GM21390 (cell line): ENCODE measurements around the gene PCSK5.
A peak's percentile ranks its signal among the peaks of the same experiment; 100 is the strongest.

Source experiments
- ATAC-seq: cut with Tn5 transposase; IDR thresholded peaks from one replicate; pipeline ENCODE4 v1.9.1; 2021; ENCODE audit not compliant: unreplicated experiment

Gene PCSK5

GRCh38 chr9:75998096-75998780 lies 107.8 kb downstream of the PCSK5 start:
- no peak for ATAC-seq

DNA sequence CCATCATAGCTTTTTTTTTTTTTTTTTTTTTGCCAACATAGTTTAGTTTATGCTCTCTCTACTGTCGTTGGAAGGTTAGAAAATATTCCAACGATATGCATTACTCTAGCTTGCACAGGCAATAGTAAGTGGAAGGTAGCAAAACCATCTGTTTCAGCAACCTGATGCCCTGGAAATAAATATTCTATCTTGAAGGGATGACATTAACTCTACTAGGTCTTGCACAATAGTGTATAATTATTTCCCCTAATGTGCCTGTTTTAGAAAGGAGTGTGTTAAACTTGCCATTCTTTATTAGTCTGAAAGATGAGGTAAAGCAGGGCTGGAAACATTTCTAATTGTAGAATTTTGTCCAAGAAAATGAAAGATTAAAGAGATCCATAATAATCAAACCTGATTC lies 111.0 kb downstream of the PCSK5 start:
- no peak for ATAC-seq

- ATAC-seq = no peak
These were observed 112.6 kb downstream of the PCSK5 start for GRCh38 chr9:76003041-76003440.

DNA sequence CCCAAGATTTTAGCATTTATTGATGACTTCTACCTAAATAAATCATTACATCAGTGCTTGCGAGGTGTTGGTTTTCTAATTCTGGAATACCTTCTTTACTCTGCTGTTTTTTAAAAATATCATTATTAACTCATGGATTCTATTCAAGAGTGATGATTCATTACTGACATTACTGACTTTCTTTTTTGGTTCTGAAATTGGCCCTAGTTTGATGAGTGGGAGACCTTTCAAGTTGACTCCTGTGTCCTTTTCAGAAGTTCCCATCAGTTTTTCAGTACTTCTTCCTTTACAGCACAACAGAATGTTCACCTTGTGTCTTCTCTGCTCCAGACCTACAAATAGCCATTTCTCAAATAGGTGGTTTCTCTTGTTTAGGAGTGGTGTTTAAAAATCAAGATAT lies 114.1 kb downstream of the PCSK5 start:
- peak; percentile 68 for ATAC-seq

DNA sequence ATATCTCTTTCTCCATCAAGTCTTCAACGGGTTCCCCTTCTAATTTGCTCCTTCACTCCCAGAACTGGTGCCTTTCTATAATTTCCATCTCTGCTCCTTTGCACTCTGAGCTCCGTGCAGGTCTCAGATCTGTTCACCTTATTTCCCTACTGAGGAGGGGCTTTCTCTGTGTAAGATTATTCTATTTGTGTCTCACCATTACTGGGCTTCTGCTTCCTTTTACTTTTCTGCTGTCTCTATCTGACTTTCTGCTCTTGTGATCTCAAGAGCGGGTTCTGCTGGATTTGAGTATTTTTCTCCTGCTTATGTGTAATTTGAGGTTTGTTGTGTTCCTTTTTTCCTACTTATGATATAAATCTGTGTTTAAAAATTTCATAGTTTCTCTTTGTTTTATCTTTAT lies 117.5 kb downstream of the PCSK5 start:
- no peak for ATAC-seq

DNA sequence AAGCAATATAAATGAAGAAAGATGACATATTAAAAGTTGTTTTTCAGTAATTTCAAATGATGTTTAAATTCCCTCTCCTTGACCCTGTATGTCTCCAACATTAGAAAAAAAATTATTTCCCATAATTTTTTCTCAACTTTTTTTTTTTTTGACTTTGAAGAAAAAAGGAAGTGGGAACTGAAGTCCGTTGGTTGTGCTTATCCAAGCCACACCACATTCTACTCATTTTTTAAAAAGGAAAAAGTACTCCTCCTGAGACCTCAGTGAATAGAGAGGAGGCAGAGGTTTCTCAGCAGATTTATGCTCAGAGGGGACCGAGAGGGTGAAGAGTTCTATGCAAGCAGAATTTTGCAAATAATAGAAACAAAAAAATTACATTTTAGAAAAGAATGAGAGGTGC lies 123.3 kb downstream of the PCSK5 start:
- no peak for ATAC-seq

- no peak for ATAC-seq
These were observed 127.8 kb downstream of the PCSK5 start for GRCh38 chr9:76018235-76018634.

- ATAC-seq = no peak
These were observed 128.3 kb downstream of the PCSK5 start for GRCh38 chr9:76018761-76019160.

DNA sequence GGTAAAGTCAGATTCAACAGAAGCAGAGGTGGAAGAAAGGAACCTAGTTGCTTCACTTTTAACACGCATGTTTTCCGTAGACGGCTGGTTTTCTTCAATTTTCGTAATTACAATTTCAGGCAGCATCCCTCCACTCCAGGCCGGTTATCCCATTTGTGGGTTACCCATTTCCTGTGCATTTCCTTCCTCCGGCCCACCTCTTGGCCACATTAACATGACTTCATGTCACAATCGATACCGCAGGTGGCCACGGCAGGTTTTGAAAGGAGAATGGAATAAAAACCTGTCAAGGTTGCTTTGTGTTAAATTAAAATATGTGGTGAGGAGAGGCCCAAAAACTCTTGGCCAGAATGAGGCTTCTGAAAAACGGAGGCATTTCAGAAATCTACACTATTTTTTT lies 130.2 kb downstream of the PCSK5 start:
- ATAC-seq = no peak

DNA sequence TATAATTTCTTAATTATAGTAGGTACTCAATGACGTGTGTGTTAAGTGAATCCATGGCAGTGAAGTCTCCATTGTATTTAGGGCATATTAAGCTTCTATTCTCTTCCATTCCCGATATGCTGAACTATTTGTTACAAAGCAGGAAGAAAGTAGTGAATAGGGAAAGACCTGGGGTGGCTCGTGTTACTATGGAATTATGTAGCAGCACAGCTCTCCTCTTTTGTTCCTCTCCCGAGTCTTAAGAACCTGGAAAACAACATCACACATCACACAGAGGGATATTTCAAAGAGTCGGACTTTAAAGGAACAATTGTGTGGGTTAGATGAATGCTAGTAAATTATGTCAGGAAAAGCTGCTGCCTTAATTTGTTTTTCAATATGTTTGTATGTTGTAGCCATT lies 131.8 kb downstream of the PCSK5 start:
- no peak for ATAC-seq

DNA sequence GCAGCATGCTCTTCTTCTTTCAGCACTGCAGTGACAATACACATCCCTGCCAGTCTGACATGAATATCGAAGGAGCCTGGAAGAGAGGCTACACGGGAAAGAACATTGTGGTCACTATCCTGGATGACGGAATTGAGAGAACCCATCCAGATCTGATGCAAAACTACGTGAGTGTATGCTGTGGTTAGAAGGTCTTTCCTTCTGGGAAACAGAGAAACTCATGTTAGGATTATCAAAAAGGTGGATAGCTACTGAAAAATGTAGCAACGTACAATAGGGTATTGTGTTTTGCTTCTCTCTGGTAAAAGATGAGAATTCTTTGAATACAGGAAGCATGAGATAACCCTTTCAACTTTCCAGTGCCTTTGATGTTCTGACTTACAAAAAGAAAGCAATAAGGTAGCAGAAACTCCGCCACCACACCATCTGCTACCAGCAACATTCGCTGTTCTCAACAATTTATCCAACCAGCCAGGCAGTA lies 133.3 kb downstream of the PCSK5 start:
- no peak for ATAC-seq

DNA sequence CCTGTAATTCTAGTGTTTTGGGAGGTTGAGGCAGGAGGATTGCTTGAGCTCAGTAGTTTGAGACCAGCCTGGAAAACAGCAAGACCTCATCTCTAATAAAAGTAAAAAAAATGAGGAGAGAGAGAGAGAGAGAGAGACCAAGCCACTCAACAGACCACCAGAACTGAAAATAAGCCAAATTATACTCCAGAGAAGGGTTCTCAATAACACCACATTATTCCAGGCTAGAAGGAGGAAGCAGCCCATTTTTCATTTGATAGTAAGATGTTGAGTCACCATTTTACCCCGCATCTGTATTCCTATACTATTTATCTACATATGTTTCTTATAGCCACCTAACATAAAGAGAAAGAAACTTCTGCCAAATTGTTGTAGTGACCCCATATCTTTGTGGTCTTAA lies 134.8 kb downstream of the PCSK5 start:
- no peak for ATAC-seq

GRCh38 chr9:76026796-76027195 lies 136.3 kb downstream of the PCSK5 start:
- ATAC-seq = no peak

GRCh38 chr9:76027416-76027815 lies 136.9 kb downstream of the PCSK5 start:
- no peak for ATAC-seq

DNA sequence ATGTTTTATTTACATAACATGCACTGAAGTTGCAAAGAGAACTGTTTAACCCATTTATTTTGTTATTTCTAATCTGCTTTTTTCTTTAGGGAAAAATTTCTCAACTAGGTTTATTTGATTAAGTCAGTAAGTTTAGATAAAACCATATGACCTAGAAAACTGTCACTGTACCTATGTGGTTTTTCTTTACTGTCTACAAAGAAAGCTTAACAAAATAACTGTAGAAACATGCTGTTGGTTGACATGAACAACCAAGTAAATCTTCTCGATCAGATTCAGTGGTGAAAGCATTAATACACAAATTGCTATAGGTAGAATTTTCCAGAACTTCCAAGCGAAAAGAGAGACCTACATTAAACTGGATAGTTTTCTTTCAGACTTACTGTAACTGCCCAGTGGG lies 137.4 kb downstream of the PCSK5 start:
- no peak for ATAC-seq

DNA sequence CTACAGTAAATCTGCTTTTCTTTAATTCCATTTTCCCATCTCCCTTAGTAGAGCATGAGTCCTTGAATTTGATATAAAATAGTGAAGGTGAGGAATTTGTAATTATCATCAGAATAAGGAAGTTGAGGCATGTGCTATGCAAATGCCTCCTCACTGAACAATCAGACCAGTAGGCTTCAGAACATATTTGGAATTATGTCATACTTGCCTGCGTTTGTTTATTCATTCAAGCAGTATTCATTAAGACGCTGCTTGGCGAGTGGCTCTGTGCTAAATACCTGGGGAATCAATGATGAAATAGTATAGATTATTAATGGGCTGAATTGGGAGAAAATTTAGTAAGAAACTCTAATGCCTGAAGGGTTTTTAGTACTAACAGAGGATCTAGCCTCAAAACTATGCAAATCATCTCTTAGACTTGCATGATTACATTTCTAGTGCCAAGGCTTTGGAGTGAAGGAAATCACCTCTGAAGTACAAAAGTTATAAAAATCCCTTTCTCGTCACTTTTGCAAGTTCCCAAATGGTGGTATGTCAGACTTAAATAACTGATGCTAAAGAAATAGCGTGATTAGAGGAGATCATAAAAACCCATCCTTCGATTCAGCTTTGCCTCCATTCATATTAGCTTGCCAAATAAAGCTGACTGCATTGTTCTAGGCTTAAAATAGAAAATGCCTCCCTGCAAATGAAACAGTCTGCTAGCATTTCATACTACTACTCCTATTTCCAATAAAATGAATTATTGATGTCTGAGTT lies 141.7 kb downstream of the PCSK5 start:
- ATAC-seq = no peak

- no peak for ATAC-seq
These were observed 142.4 kb downstream of the PCSK5 start for GRCh38 chr9:76032797-76033373.

- ATAC-seq = no peak
These were observed 143.6 kb downstream of the PCSK5 start for GRCh38 chr9:76034049-76034448.

- ATAC-seq = no peak
These were observed 146.3 kb downstream of the PCSK5 start for GRCh38 chr9:76036762-76037161.

DNA sequence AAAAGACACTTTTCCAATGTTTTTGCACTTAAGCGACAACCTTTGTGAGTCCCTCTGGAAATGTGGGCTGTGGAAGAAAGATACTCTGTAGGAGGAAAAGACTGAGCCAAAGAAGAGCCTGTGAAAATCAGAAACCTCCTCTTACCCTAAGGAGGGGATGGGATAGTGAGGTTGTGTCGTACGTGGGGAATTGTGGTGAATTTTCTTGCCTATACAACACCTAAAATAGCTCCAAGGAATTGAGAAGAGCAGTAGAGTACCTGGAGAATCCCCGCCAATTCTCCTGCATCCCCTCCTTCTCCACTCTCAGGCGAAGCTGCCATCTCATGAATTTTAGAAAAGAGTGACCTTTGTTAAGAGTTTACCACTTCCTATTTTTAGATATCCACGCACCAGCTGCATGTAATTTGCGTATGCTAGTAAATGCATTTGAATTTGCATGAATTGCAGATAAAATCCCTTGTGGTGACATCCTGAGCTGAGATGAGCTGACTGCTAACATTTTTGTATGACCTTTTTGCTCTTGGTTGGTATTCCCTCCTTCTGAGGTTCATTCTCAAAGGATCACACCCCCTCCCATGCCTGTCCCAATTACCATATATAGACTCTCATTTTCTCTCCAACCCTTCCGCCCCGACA lies 147.2 kb downstream of the PCSK5 start:
- no peak for ATAC-seq

- ATAC-seq = no peak
These were observed 148.0 kb downstream of the PCSK5 start for GRCh38 chr9:76038431-76038830.
